Measurements from ENCODE around the gene ERC2.

ERC2 gene

DNA sequence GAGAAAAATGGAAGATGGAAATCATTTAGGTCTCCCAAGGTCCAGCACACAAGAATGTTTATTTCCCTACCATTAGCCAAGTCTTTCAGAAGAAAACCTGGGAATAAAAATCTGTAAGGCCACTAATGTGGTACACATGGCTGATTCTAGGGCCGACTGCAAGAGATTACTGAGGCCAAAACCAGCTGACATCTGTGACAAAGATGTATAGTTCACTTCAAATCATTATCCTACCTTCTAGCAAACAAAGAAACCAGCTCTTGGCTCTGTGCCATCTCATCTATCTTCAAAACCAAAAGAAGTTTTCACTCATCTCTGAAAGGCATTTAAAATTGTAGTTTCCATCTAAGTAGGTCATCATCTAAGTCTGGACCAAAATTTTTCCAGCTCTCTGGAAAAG, 43.9 kb downstream of the ERC2 start:
- ATAC-seq, result no peak

DNA sequence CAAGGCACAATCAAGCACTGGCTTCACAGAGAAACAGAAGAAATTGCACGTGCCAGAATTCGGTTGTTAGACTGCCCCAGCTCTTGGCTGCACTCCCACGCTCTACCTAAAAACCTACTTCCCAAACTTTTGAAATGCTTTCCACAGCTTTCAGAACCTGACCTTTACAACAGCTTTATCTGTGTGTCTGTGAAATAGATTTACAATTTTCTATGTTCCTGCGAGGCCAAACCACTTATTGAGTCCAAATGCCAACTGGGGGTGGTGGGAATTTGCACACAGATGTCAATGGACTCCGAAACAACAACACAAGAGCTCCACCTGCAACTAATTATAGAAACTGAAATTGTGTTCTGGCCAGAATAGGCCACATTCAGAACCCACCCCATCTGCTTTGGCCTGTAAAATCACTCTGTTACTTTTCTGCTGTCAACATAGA, 44.6 kb downstream of the ERC2 start:
- no peak for ATAC-seq

GRCh38 chr3:56422316-56422715, 46.0 kb downstream of the ERC2 start:
- ATAC-seq, result no peak

DNA sequence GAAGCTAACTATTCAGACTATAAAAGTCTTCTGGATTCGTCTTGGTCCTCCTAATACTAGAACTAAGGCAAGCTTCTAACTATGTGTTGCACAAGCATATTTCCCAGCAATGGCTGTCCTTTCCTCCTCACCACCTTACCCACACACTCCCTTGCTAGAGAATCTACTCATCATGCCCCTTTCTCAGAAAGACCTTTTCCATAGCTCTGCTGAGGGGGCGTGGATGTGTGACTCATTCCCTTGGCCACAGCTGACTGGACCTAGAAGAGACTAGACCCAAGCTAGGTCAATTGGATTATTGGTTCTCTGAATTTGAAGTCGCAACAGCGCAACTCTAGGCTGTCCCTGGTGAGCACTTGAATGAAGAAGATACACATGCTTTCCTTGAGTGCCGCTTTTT, 47.1 kb downstream of the ERC2 start:
- no peak for ATAC-seq

GRCh38 chr3:56415652-56416051, 52.6 kb downstream of the ERC2 start:
- no peak for ATAC-seq

GRCh38 chr3:56413911-56414310, 54.4 kb downstream of the ERC2 start:
- ATAC-seq, result no peak

DNA sequence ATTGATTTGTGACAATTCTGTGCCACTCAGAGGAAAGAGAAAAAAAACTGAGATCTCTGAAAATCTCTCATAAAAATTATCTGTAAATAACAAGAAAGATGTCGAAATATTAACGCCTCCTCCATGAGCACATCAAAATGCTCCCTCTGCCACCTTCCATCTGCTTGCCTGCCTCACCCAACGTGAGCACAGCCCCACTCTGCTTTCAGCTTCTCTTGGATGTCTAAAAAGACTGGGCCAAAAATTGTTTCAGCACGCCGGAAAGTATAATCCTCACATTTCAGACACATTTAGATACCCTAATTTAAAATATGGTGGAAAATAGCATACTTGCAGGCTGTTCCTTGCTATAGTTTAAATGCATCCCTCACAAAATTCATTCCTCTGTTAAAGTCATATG, 57.1 kb downstream of the ERC2 start:
- ATAC-seq, result no peak

GRCh38 chr3:56410576-56410975, 57.7 kb downstream of the ERC2 start:
- ATAC-seq, result no peak

DNA sequence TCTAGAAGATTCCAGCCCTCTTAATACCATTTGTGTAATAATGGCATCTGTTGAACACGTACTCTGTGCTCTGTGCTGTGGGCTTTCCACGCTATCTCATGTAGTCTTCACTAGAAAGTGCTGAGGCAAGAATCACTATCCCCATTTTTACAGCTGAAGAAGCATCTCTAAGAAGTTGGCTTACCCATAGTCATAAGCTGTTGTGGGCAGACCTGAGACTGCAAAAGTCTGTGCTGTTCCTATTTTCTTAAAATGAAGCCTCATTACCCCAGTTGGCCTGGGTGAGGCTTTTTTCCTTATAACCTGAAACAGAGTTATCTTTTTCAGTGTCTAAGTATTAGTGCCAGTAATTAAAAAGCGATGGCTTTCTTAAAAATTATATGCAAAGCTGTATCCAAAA, 58.5 kb downstream of the ERC2 start:
- ATAC-seq, result no peak

- ATAC-seq, result no peak
These were observed 59.5 kb downstream of the ERC2 start for GRCh38 chr3:56408761-56409196.

DNA sequence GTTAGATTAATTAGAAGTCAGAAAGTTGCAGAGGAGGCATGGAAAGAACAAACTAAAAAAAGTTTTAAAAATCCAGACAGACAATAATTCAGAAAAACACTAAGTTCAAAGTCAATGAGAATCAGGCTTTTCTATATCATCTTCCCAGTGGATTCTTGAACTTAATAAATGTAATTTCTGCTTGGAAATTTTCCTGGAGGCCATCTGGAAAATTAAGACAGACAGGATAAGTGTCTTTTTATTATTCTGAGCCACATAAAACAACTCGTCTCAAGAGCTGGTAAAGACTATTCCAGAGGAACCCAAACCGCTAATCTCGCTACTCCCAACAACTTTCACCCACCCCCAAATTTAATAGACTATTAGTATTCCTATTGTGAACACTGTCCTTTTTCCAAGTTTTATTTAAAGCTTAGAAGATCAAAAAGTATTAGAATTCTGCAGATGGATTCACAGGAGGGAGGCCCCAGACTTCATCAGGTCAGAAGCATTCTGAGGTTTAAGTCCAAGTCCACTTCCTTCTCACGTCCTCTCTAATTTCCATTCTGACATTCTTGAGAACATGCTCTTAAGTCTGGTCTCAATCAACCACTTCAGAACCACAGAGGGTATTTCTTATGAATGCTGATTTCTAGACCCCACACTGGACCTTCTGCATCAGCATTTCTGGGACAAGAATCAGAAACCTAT, 61.3 kb downstream of the ERC2 start:
- no peak for ATAC-seq

DNA sequence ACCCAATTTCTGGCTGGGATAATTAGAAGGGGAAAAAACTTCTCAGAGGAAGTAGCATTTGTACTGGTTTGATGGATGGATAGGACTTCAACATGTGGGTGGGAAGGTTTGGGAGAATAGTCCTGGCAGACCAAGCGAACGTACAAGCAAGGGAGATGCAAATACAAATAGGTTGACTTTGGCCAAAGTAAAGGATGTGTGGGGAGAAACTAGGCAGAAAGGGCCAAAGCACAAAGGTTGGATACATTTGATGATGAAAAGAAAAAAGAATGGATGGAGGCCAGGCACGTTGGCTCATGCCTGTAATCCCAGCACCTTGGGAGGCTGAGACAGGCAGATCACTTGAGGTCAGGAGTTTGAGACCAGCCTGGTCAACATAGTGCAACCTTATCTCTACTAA, 63.4 kb downstream of the ERC2 start:
- ATAC-seq, result no peak

DNA sequence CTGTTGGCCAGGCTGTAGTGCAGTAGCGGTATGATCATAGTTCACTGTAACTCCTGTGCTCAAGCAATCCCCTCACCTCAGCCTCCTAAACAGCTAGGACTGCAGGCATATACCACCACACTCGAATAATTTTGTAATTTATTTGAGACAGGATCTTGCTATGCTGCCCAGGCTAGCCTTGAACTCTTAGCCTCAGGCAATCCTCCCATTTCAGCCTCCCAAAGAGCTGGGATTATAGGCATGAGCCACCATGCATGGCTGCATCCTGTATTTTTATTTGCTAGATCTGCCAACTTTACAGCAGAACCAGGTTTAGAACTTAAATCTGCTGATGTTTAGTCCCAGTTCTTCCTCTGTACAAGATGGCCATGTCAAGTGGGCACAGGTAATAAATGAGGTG, 69.6 kb downstream of the ERC2 start:
- ATAC-seq, result no peak

DNA sequence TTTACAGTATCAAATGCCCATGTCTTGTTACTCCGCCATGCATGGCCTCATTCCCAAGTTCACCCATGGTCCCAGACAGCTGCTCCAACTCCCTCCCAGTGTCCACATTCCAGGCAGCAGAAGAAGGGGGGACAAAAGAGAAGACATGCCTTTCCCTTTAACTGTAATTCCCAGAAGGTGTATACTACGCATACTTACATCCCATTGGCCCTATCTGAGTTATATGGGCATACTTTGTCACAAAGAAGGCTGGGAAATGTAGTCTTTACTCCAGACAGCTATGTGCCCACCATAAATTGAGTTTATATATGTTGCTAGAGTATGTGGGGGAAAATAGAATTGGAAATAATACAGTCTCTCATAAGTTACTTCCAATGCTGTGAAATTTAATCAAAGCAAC, 70.5 kb downstream of the ERC2 start:
- ATAC-seq, result no peak

GRCh38 chr3:56389183-56389830, 79.0 kb downstream of the ERC2 start:
- ATAC-seq, result peak in 1 of 2 donors; percentile 49

GRCh38 chr3:56383092-56383491, 85.2 kb downstream of the ERC2 start:
- ATAC-seq, result no peak

- no peak for ATAC-seq
These were observed 88.5 kb downstream of the ERC2 start for GRCh38 chr3:56379723-56380287.

GRCh38 chr3:56375654-56376053, 92.6 kb downstream of the ERC2 start:
- no peak for ATAC-seq

DNA sequence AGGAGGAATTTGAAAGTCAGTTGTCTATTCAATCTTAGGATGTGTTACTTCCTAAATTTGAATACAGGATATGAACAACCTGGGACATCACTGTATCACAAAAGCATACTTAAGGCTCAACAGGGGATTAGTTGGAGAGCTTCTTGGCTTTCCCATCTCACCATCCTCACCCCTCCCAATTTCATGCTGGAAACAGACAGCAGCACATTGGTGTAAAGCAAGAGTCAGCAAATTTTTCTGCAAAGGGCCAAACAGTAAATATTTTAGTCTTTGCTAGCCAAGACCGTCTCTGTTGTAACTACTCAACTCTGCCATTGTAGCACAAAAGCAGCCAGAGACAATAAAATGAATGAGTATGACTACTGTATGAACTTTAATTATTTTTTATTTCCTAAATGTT, 94.9 kb downstream of the ERC2 start:
- ATAC-seq, result no peak

- no peak for ATAC-seq
These were observed 97.1 kb downstream of the ERC2 start for GRCh38 chr3:56370991-56371775.

GRCh38 chr3:56369914-56370313, 98.4 kb downstream of the ERC2 start:
- ATAC-seq, result no peak

- no peak for ATAC-seq
These were observed 99.4 kb downstream of the ERC2 start for GRCh38 chr3:56368846-56369245.

DNA sequence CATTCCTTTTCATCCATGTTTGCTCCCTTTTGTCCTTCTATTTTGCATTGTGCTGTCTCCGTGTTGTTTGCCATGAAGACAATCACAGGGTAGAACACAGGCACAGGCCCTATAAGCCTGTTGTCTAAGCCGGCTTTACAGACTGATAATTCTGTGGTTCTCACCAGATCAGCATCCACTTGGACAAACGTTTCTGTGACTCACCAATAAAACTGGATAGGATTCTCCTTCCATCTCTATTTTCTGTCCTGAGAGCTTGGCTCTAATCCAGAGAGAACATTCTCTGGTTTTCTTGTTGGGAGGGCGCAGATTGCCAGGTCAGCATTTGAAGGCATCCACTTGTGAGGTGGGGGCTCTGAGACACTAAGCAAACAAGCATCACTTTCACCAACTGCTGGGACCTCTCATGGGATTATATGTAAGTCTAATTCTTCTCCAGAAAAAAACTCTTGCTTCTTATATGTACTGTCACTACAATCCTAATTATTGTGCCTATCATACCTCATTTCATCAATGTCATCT, 101.6 kb downstream of the ERC2 start:
- ATAC-seq, result no peak
